ENCODE measurements around the gene MRPL21. TPM values are rescaled to one million over a fixed set of nuclear protein-coding genes. Genes with fewer than 3 reads are reported as not detected.

MRPL21 gene
- total RNA-seq, 2 experiments from 2014 or later, result 47.6 to 53.4 TPM

GRCh38 chr11:68939583-68940555, 36.2 kb upstream of the MRPL21 start:
- Mint-ChIP-seq H3K9me3 (no peaks in the 10 kb centered on the region), H3K4me1 (no peaks in the 10 kb centered on the region), H3K27me3 (no peaks in the 10 kb centered on the region), H3K4me3 (no peak overlapping the region), H3K27ac (no peak overlapping the region), H3K36me3 (ENCODE audit: low read depth) (peaks cover 7% of the 10 kb centered on the region)
- ChIA-PET POLR2A (interaction anchor here (1.4 kb wide), 1 partner anchor 36 kb away, joined by 3 read pairs; the partner anchor contains the start of gene IGHMBP2), CTCF (no interaction called here)
- no peak for DNase-seq

- ChIA-PET POLR2A (interaction anchor here (1.4 kb wide), 1 partner anchor 35 kb away, joined by 3 read pairs; the partner anchor contains the start of gene IGHMBP2), CTCF (no interaction called here)
- no peak for DNase-seq
- Mint-ChIP-seq H3K36me3 (ENCODE audit: low read depth) (peaks cover 7% of the 10 kb centered on the region), H3K27ac (no peak overlapping the region), H3K4me3 (no peak overlapping the region), H3K9me3 (no peaks in the 10 kb centered on the region), H3K4me1 (no peaks in the 10 kb centered on the region), H3K27me3 (no peaks in the 10 kb centered on the region)
Observed at GRCh38 chr11:68938816-68939582, 35.4 kb upstream of the MRPL21 start.

GRCh38 chr11:68938088-68938487, 34.5 kb upstream of the MRPL21 start:
- H3K9me3 Mint-ChIP-seq, result no peaks in the 10 kb centered on the region
- CTCF ChIA-PET, result no interaction called here
- POLR2A ChIA-PET, result no interaction called here
- DNase-seq, result no peak
- peaks cover 7% of the 10 kb centered on the region for H3K36me3 Mint-ChIP-seq (ENCODE audit: low read depth)
- H3K4me1 Mint-ChIP-seq, result no peaks in the 10 kb centered on the region
- H3K4me3 Mint-ChIP-seq, result no peak overlapping the region
- H3K27me3 Mint-ChIP-seq, result no peaks in the 10 kb centered on the region
- no peak overlapping the region for H3K27ac Mint-ChIP-seq

GRCh38 chr11:68936676-68937620, 33.3 kb upstream of the MRPL21 start:
- no peaks in the 10 kb centered on the region for H3K9me3 Mint-ChIP-seq
- ChIA-PET CTCF (no interaction called here), POLR2A (no interaction called here)
- no peak overlapping the region for H3K27ac Mint-ChIP-seq
- no peaks in the 10 kb centered on the region for H3K27me3 Mint-ChIP-seq
- peaks cover 7% of the 10 kb centered on the region for H3K36me3 Mint-ChIP-seq (ENCODE audit: low read depth)
- no peaks in the 10 kb centered on the region for H3K4me1 Mint-ChIP-seq
- no peak overlapping the region for H3K4me3 Mint-ChIP-seq
- DNase-seq, result no peak

GRCh38 chr11:68936358-68936636, 32.7 kb upstream of the MRPL21 start:
- CTCF ChIA-PET, result no interaction called here
- Mint-ChIP-seq H3K4me3 (no peak overlapping the region), H3K9me3 (no peaks in the 10 kb centered on the region), H3K4me1 (no peaks in the 10 kb centered on the region), H3K36me3 (ENCODE audit: low read depth) (peaks cover 7% of the 10 kb centered on the region), H3K27ac (no peak overlapping the region), H3K27me3 (no peaks in the 10 kb centered on the region)
- POLR2A ChIA-PET, result no interaction called here
- no peak for DNase-seq

- Mint-ChIP-seq H3K27ac (no peak overlapping the region), H3K9me3 (no peaks in the 10 kb centered on the region), H3K27me3 (no peaks in the 10 kb centered on the region), H3K4me1 (no peaks in the 10 kb centered on the region), H3K36me3 (ENCODE audit: low read depth) (peaks cover 8% of the 10 kb centered on the region), H3K4me3 (no peak overlapping the region)
- POLR2A ChIA-PET, result no interaction called here
- no peak for DNase-seq
- CTCF ChIA-PET, result no interaction called here
Observed at GRCh38 chr11:68935516-68936357, 32.1 kb upstream of the MRPL21 start.

- Mint-ChIP-seq H3K27ac (no peak overlapping the region), H3K4me1 (no peaks in the 10 kb centered on the region), H3K36me3 (ENCODE audit: low read depth) (peaks cover 14% of the 10 kb centered on the region), H3K4me3 (no peak overlapping the region), H3K27me3 (no peaks in the 10 kb centered on the region), H3K9me3 (no peaks in the 10 kb centered on the region)
- DNase-seq, result no peak
- CTCF ChIA-PET, result no interaction called here
- POLR2A ChIA-PET, result no interaction called here
Observed at GRCh38 chr11:68935066-68935465, 31.4 kb upstream of the MRPL21 start.

- no peaks in the 10 kb centered on the region for H3K9me3 Mint-ChIP-seq
- ChIA-PET CTCF (no interaction called here), POLR2A (no interaction called here)
- H3K36me3 Mint-ChIP-seq (ENCODE audit: low read depth), result peaks cover 16% of the 10 kb centered on the region
- no peak overlapping the region for H3K27ac Mint-ChIP-seq
- H3K4me3 Mint-ChIP-seq, result no peak overlapping the region
- no peaks in the 10 kb centered on the region for H3K4me1 Mint-ChIP-seq
- no peaks in the 10 kb centered on the region for H3K27me3 Mint-ChIP-seq
- DNase-seq, result no peak
Observed at GRCh38 chr11:68934666-68935065, 31.0 kb upstream of the MRPL21 start.

- no peaks in the 10 kb centered on the region for H3K9me3 Mint-ChIP-seq
- H3K4me1 Mint-ChIP-seq, result no peaks in the 10 kb centered on the region
- no peak overlapping the region for H3K4me3 Mint-ChIP-seq
- peaks cover 20% of the 10 kb centered on the region for H3K36me3 Mint-ChIP-seq (ENCODE audit: low read depth)
- ChIA-PET CTCF (no interaction called here), POLR2A (no interaction called here)
- no peaks in the 10 kb centered on the region for H3K27me3 Mint-ChIP-seq
- no peak overlapping the region for H3K27ac Mint-ChIP-seq
- DNase-seq, result no peak
Observed at GRCh38 chr11:68934321-68934645, 30.7 kb upstream of the MRPL21 start.

GRCh38 chr11:68933605-68934320, 30.1 kb upstream of the MRPL21 start:
- no peak for DNase-seq
- H3K36me3 Mint-ChIP-seq (ENCODE audit: low read depth), result peaks cover 24% of the 10 kb centered on the region
- H3K9me3 Mint-ChIP-seq, result no peaks in the 10 kb centered on the region
- ChIA-PET POLR2A (interaction anchor here (1.2 kb wide), 1 partner anchor 8 kb away, joined by 3 read pairs; no protein-coding TSS in a partner anchor), CTCF (no interaction called here)
- no peak overlapping the region for H3K27ac Mint-ChIP-seq
- no peak overlapping the region for H3K4me3 Mint-ChIP-seq
- H3K4me1 Mint-ChIP-seq, result no peaks in the 10 kb centered on the region
- H3K27me3 Mint-ChIP-seq, result no peaks in the 10 kb centered on the region

- POLR2A ChIA-PET, result interaction anchor here (1.2 kb wide), 1 partner anchor 9 kb away, joined by 3 read pairs; no protein-coding TSS in a partner anchor
- no peaks in the 10 kb centered on the region for H3K9me3 Mint-ChIP-seq
- H3K27ac Mint-ChIP-seq, result no peak overlapping the region
- DNase-seq, result no peak
- H3K36me3 Mint-ChIP-seq (ENCODE audit: low read depth), result peaks cover 29% of the 10 kb centered on the region
- no peak overlapping the region for H3K4me3 Mint-ChIP-seq
- H3K4me1 Mint-ChIP-seq, result no peaks in the 10 kb centered on the region
- CTCF ChIA-PET, result no interaction called here
- no peaks in the 10 kb centered on the region for H3K27me3 Mint-ChIP-seq
Observed at GRCh38 chr11:68932933-68933577, 29.4 kb upstream of the MRPL21 start.

All from activated CD4-positive, alpha-beta memory T cell treated with anti-CD3 and anti-CD28 coated beads, Interleukin-2, amount 10 ng/mL, durations not matched to agents 7 days and 5 days (primary cell).